Endothelial cell of umbilical vein (primary cell): ENCODE measurements around the gene PSG5. TPM values are rescaled to one million over a fixed set of nuclear protein-coding genes. Genes with fewer than 3 reads are reported as not detected.
"Not testable (repeated sequence)": the region's sequence is repeated elsewhere in the genome, so short reads cannot be mapped to it uniquely, and the experiment has no call there.

Source experiments
- BruUV-seq: library from RNA; stranded (reverse); fragments of 400-500 nt; replicated peaks from 2 replicates; lab custom pipeline; 2021; lab: Mats Ljungman, UMichigan
- CTCF ChIA-PET: fragments of 300-600, 350-600 bp; sonication (Branson Sonifier 250); formaldehyde crosslinking; loops from one replicate; lab custom pipeline; 2021; ENCODE audit warnings: antibody characterized with exemption, inconsistent platforms; lab: Charles Lee
- POLR2A ChIA-PET: fragments of 300-600, 350-600 bp; sonication (Branson Sonifier 250); formaldehyde crosslinking; loops from one replicate; lab custom pipeline; 2021; ENCODE audit warnings: antibody characterized with exemption, inconsistent platforms; lab: Charles Lee
- DNase-seq: peaks from one replicate; pipeline ENCODE4 v3.0.0-alpha.2; 2011; ENCODE audit warnings: low read depth, low spot score
- FAIRE-seq: peaks from 2 replicates; lab custom pipeline; 2011; peaks lifted over from hg19 to GRCh38; lab: Jason Lieb, UNC
- H2AFZ ChIP-seq: 2 replicates; pipeline ENCODE4 v1.6.0; 2012; ENCODE audit warnings: low read depth, low read length, control low read depth, inconsistent platforms
- H3K27ac ChIP-seq: 2 replicates; pipeline ENCODE4 v1.5.1; 2011; ENCODE audit warnings: low read depth, mild to moderate bottlenecking, control low read depth, low read length, moderate library complexity; ENCODE audit not compliant: insufficient read depth
- H3K27me3 ChIP-seq, 2 experiments: 2 replicates each; pipeline versions ENCODE4 v1.6.0 to v1.6.1; 2011; ENCODE audit warnings: low read length in 2 of 2, mixed read lengths in 1 of 2; ENCODE audit not compliant: control insufficient read depth in 2 of 2, insufficient read depth in 2 of 2
- H3K36me3 ChIP-seq, 2 experiments: 2 replicates in 1 of 2; 3 replicates in 1 of 2; pipeline ENCODE4 v1.5.1; 2011; ENCODE audit warnings: low read length in 2 of 2, mild to moderate bottlenecking in 1 of 2, moderate library complexity in 1 of 2; ENCODE audit not compliant: control insufficient read depth in 2 of 2, insufficient read depth in 2 of 2; ENCODE audit errors: extremely low read depth in 1 of 2
- H3K4me1 ChIP-seq: 3 replicates; pipeline ENCODE4 v1.5.1; 2011; ENCODE audit warnings: mild to moderate bottlenecking, low read length; ENCODE audit not compliant: control insufficient read depth, insufficient read depth; ENCODE audit errors: extremely low read depth
- H3K4me2 ChIP-seq: 2 replicates; pipeline ENCODE4 v1.6.1; 2011; ENCODE audit warnings: low read length, control low read depth, mixed read lengths; ENCODE audit not compliant: insufficient read depth
- H3K4me3 ChIP-seq, 3 experiments: fragments of 200-600 bp in 1 of 3; sonication (generic), shearing (Covaris generic) in 1 of 3; replicated peaks in 1 of 3; 2 replicates each; pipeline ENCODE4 v1.5.1; 2011 to 2016; ENCODE audit warnings: control low read depth in 3 of 3, low read length in 3 of 3, mild to moderate bottlenecking in 2 of 3, inconsistent platforms in 1 of 3, low read depth in 1 of 3, moderate library complexity in 1 of 3; ENCODE audit not compliant: insufficient read depth in 1 of 3
- H3K79me2 ChIP-seq: 2 replicates; pipeline ENCODE4 v1.6.0; 2012; ENCODE audit warnings: low read length, inconsistent platforms; ENCODE audit not compliant: control insufficient read depth, insufficient read depth
- H3K9ac ChIP-seq: replicated peaks from 2 replicates; pipeline ENCODE3; 2011; ENCODE audit warnings: low read length, control low read depth; ENCODE audit not compliant: insufficient read depth; ENCODE audit errors: extremely low read depth
- H3K9me1 ChIP-seq: replicated peaks from 3 replicates; pipeline ENCODE4 v1.6.0; 2011; ENCODE audit warnings: mild to moderate bottlenecking, low read length; ENCODE audit not compliant: control insufficient read depth, insufficient read depth; ENCODE audit errors: extremely low read depth
- H3K9me3 ChIP-seq: replicated peaks from 2 replicates; pipeline ENCODE4 v1.5.1; 2012; ENCODE audit warnings: low read length, inconsistent platforms; ENCODE audit not compliant: control insufficient read depth, insufficient read depth
- H4K20me1 ChIP-seq: replicated peaks from 2 replicates; pipeline ENCODE3; 2011; ENCODE audit warnings: mild to moderate bottlenecking, low read length; ENCODE audit not compliant: control insufficient read depth, insufficient read depth; ENCODE audit errors: extremely low read depth
- CTCF ChIP-seq, 2 donors: IDR thresholded peaks; 1 replicate in 1 of 2; 2 replicates in 1 of 2; pipeline ENCODE4 v1.5.1; 2011; ENCODE audit warnings: low read length in 2 of 2, mild to moderate bottlenecking in 2 of 2, moderate library complexity in 2 of 2, control low read depth in 1 of 2, inconsistent platforms in 1 of 2, low read depth in 1 of 2; ENCODE audit not compliant: insufficient read depth in 1 of 2; ENCODE audit errors: extremely low read depth in 1 of 2
- EZH2 ChIP-seq: IDR thresholded peaks from 2 replicates; pipeline ENCODE4 v1.6.1; 2012; ENCODE audit warnings: borderline replicate concordance, low read depth, mild to moderate bottlenecking, moderate library complexity, low read length, inconsistent platforms; ENCODE audit not compliant: severe bottlenecking
- FOS ChIP-seq: IDR thresholded peaks from 2 replicates; pipeline ENCODE4 v1.6.1; 2011; ENCODE audit warnings: mild to moderate bottlenecking, low read length, moderate library complexity, borderline replicate concordance; ENCODE audit not compliant: insufficient read depth
- GATA2 ChIP-seq: IDR thresholded peaks from 2 replicates; pipeline ENCODE4 v1.7.0; 2011; ENCODE audit warnings: low read depth, mild to moderate bottlenecking, moderate library complexity, mixed read lengths, low read length; ENCODE audit not compliant: insufficient read length, insufficient read depth
- JUN ChIP-seq: IDR thresholded peaks from 2 replicates; pipeline ENCODE4 v1.6.1; 2011; ENCODE audit warnings: borderline replicate concordance, low read depth; ENCODE audit not compliant: insufficient read length, insufficient read depth
- MAX ChIP-seq: IDR thresholded peaks from 2 replicates; pipeline ENCODE4 v1.6.1; 2011; ENCODE audit not compliant: insufficient read depth, insufficient read length
- MYC ChIP-seq: IDR thresholded peaks from one replicate; pipeline ENCODE4 v1.6.1; 2011; ENCODE audit warnings: mild to moderate bottlenecking, low read depth, low read length
- POLR2A ChIP-seq: IDR thresholded peaks from 2 replicates; pipeline ENCODE4 v1.6.1; 2012; ENCODE audit warnings: low read depth, mild to moderate bottlenecking, control low read depth, low read length
- POLR2AphosphoS5 ChIP-seq: IDR thresholded peaks from 2 replicates; pipeline ENCODE4 v1.6.1; 2012; ENCODE audit warnings: low read depth, mild to moderate bottlenecking, control low read depth, low read length, moderate library complexity; ENCODE audit not compliant: insufficient read depth
- dilution Hi-C: fragments of 300-500 bp; cut with MboI; formaldehyde crosslinking; loops from one replicate; pipeline ENCODE4 v1.15.0; 2019; ENCODE audit warnings: low sequenced_read_pairs; ENCODE audit not compliant: extremely low pct_ligation_motif_present
- intact Hi-C: fragments of 100-400 bp; cut with micrococcal nuclease; formaldehyde crosslinking; loops from one replicate; pipeline ENCODE4 v1.10.0; 2022
- polyA plus RNA-seq, 4 experiments: library from polyadenylated mRNA; depleted of rRNA in 3 of 4; stranded (reverse) in 3 of 4; unstranded in 1 of 4; fragments of >200 nt; gene quantifications; 2 replicates each; pipeline versions ENCODE4 v1.2.1 to v1.2.3, GENCODE V29; 2011 to 2012; ENCODE audit warnings: missing spikeins in 1 of 4
- total RNA-seq: library from RNA; stranded (reverse); gene quantifications from 2 replicates; pipeline ENCODE4 v1.2.3, GENCODE V29; 2021

The PSG5 gene
- total and polyA plus RNA-seq, 2 donors (not counting 3 experiments of a cell fraction or from before 2014, with no cell fraction given), result not detected

- FAIRE-seq, result no peak
- no peak for DNase-seq
- Histone ChIP-seq H3K9me3 (no peaks in the 10 kb centered on the region), H2AFZ (no peak overlapping the region), H3K9ac (no peak overlapping the region), H3K9me1 (no peaks in the 10 kb centered on the region), H3K4me3 (no peak overlapping the region), H3K27ac (no peak overlapping the region), H3K36me3 (no peaks in the 10 kb centered on the region), H4K20me1 (no peaks in the 10 kb centered on the region), H3K4me2 (no peak overlapping the region), H3K79me2 (no peaks in the 10 kb centered on the region), H3K27me3 (no peaks in the 10 kb centered on the region), H3K4me1 (no peaks in the 10 kb centered on the region)
- CTCF ChIA-PET, result no interaction called here
- no TSS peak for BruUV-seq
- TF ChIP-seq MAX (no peak), EZH2 (no peak), FOS (no peak), CTCF (IDR thresholded peaks at IDR 0.05; ENCODE audit: extremely low read depth in 1 of 2, insufficient read depth in 1 of 2, low read depth in 1 of 2, low read length in 2 of 2) (no peak), POLR2AphosphoS5 (no peak), MYC (no peak), JUN (no peak), POLR2A (no peak), GATA2 (no peak)
- dilution Hi-C loops (no loop called here), intact Hi-C loops (no loop called here)
- POLR2A ChIA-PET, result no interaction called here
Measured at GRCh38 chr19:43132696-43133095, 53.6 kb downstream of the PSG5 start.

- H2AFZ ChIP-seq, DNase-seq, H3K9me3 ChIP-seq, H3K9me1 ChIP-seq, H3K4me3 ChIP-seq, H4K20me1 ChIP-seq, CTCF ChIA-PET, H3K27ac ChIP-seq, H3K4me1 ChIP-seq, H3K4me2 ChIP-seq, BruUV-seq, dilution Hi-C loops, FAIRE-seq, H3K79me2 ChIP-seq, POLR2A ChIA-PET, H3K27me3 ChIP-seq, H3K36me3 ChIP-seq, H3K9ac ChIP-seq, intact Hi-C loops: not testable (repeated sequence)
Measured at GRCh38 chr19:43131281-43131842, 55.0 kb downstream of the PSG5 start.

- H3K27ac ChIP-seq, H3K27me3 ChIP-seq, dilution Hi-C loops, H3K4me2 ChIP-seq, H3K79me2 ChIP-seq, H3K4me3 ChIP-seq, H4K20me1 ChIP-seq, H3K9me1 ChIP-seq, H3K9ac ChIP-seq, H3K4me1 ChIP-seq, FAIRE-seq, H3K36me3 ChIP-seq, intact Hi-C loops, H3K9me3 ChIP-seq, H2AFZ ChIP-seq, BruUV-seq, CTCF ChIA-PET, POLR2A ChIA-PET, DNase-seq: not testable (repeated sequence)
Measured at GRCh38 chr19:43129197-43129596, 57.1 kb downstream of the PSG5 start.
